Muscle layer of duodenum (tissue), 2 donors: ENCODE data around the gene TEX14.

ENCODE experiments used
- H3K27ac ChIP-seq: one replicate; pipeline ENCODE4 v1.7.0; 2013; ENCODE audit warnings: mild to moderate bottlenecking, low read length
- H3K27me3 ChIP-seq: one replicate; pipeline ENCODE4 v1.7.0; 2013; ENCODE audit warnings: low read depth, mild to moderate bottlenecking, control low read depth, low read length
- H3K36me3 ChIP-seq, 2 donors: one replicate each; pipeline ENCODE4 v1.7.0; 2013; ENCODE audit warnings: low read length in 2 of 2, control low read depth in 1 of 2, mild to moderate bottlenecking in 1 of 2; ENCODE audit not compliant: insufficient read depth in 2 of 2, control insufficient read depth in 1 of 2
- H3K4me1 ChIP-seq, 2 donors: one replicate each; pipeline ENCODE4 v1.7.0; 2013; ENCODE audit warnings: low read length in 2 of 2, mild to moderate bottlenecking in 2 of 2, control low read depth in 1 of 2, moderate library complexity in 1 of 2; ENCODE audit not compliant: insufficient read depth in 2 of 2, control insufficient read depth in 1 of 2
- H3K4me3 ChIP-seq, 2 donors: one replicate each; pipeline ENCODE4 v1.7.0; 2013; ENCODE audit warnings: low read length in 2 of 2, low read depth in 1 of 2, mild to moderate bottlenecking in 1 of 2
- H3K9me3 ChIP-seq, 2 donors: one replicate each; pipeline ENCODE4 v1.7.0; 2013; ENCODE audit warnings: low read length in 2 of 2, control low read depth in 1 of 2, mild to moderate bottlenecking in 1 of 2; ENCODE audit not compliant: control insufficient read depth in 1 of 2
- donor health status: healthy.

The TEX14 gene

DNA sequence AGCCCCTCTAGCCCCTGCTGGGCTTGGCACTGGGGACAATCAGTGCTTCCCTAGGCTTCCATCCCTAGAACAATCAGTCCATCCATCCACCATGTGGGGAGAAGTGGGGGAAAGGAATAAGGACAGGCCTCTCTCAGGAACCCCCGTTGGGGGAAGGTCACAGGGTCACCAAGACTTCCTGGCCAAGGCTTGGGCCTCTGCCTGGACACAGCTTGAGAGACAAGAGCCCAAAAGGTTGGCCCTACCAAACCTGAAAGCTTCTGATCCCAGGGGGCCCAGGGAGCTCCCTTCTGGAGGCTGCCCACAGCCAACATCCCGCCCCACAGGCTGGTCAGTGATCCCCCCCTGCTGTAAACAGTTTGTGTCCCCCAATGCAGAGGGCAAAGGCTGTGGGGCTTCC lies 161.2 kb downstream of the TEX14 start:
- Histone ChIP-seq H3K4me3 (peak overlapping the region in 1 of 2 donors; percentile 71), H3K9me3 (no peaks in the 10 kb centered on the region), H3K4me1 (peaks cover 0 to 18% of the 10 kb centered on the region in 2 donors), H3K36me3 (no peaks in the 10 kb centered on the region), H3K27me3 (no peaks in the 10 kb centered on the region), H3K27ac (no peak overlapping the region)

DNA sequence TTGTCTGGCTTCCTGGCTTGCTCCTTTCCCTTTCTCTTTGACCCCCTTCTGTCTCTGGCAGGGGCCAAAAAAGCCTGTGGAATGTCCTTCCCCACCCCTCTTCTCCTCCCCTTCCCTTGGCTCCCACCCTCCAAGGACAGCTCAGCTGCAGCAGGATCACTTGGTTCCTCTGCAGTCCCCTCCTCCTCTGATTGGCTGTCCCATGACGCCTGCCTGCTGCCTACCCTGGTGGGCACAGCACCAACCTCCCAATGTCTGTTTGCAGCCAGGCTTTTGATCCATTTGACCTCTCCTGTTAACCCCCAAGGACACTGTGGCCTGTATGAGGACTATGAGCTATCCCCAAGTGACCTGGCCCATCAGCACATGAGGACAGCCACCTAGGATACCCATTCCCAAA lies 162.6 kb downstream of the TEX14 start:
- H3K4me1 ChIP-seq, result peaks cover 0 to 18% of the 10 kb centered on the region in 2 donors
- no peaks in the 10 kb centered on the region for H3K9me3 ChIP-seq
- no peaks in the 10 kb centered on the region for H3K27me3 ChIP-seq
- H3K4me3 ChIP-seq, result no peak overlapping the region
- H3K36me3 ChIP-seq, result no peaks in the 10 kb centered on the region
- no peak overlapping the region for H3K27ac ChIP-seq

- Histone ChIP-seq H3K27me3 (no peaks in the 10 kb centered on the region), H3K27ac (no peak overlapping the region), H3K4me3 (no peak overlapping the region), H3K9me3 (no peaks in the 10 kb centered on the region), H3K4me1 (peaks cover 0 to 18% of the 10 kb centered on the region in 2 donors), H3K36me3 (no peaks in the 10 kb centered on the region)
Measured at GRCh38 chr17:58528443-58528842, 163.4 kb downstream of the TEX14 start.

GRCh38 chr17:58527949-58528348 lies 163.9 kb downstream of the TEX14 start:
- Histone ChIP-seq H3K27ac (no peak overlapping the region), H3K36me3 (no peaks in the 10 kb centered on the region), H3K4me3 (no peak overlapping the region), H3K27me3 (no peaks in the 10 kb centered on the region), H3K4me1 (peaks cover 0 to 18% of the 10 kb centered on the region in 2 donors), H3K9me3 (no peaks in the 10 kb centered on the region)

GRCh38 chr17:58527306-58527705 lies 164.5 kb downstream of the TEX14 start:
- Histone ChIP-seq H3K27ac (no peak overlapping the region), H3K27me3 (no peaks in the 10 kb centered on the region), H3K36me3 (no peaks in the 10 kb centered on the region), H3K4me3 (no peak overlapping the region), H3K9me3 (no peaks in the 10 kb centered on the region), H3K4me1 (peaks cover 0 to 13% of the 10 kb centered on the region in 2 donors)

- H3K36me3 ChIP-seq, result no peaks in the 10 kb centered on the region
- H3K4me3 ChIP-seq, result no peak overlapping the region
- H3K27ac ChIP-seq, result peak overlapping the region; percentile 54
- H3K4me1 ChIP-seq, result no peaks in the 10 kb centered on the region
- H3K27me3 ChIP-seq, result no peaks in the 10 kb centered on the region
- no peaks in the 10 kb centered on the region for H3K9me3 ChIP-seq
Measured at GRCh38 chr17:58525239-58525638, 166.6 kb downstream of the TEX14 start.

GRCh38 chr17:58521680-58522079 lies 170.2 kb downstream of the TEX14 start:
- Histone ChIP-seq H3K27me3 (no peaks in the 10 kb centered on the region), H3K4me3 (no peak overlapping the region), H3K27ac (no peak overlapping the region), H3K9me3 (no peaks in the 10 kb centered on the region), H3K36me3 (no peaks in the 10 kb centered on the region), H3K4me1 (peaks cover 7 to 8% of the 10 kb centered on the region in 2 donors)

DNA sequence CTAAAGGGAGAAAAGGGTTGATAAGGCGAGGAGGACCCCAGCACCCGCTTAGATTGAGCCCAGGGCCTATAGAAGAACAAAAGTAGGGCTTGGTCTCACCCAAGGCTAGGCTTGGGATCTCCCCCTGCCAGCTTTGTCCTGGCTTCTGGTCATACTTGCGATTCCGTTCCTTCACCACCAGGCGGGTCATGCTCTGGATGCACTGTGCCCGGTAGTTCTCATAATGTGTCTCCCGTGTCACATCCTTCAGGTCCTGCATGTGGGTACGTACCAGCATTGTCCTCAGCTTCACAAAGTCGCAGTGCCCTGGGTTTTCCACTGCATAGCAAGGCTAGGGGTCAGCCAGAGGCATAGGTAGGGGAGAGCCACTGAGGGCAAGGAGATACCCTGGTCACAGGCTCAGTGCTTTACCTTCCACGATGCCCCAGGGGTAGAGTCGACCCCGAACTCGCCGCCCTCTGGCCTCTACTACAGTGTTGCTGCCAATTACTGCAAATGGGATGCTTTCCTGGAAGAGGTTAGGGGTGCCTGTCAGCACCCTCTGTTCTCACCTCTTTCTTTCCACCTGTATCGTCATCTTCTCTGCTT lies 170.9 kb downstream of the TEX14 start:
- no peak overlapping the region for H3K27ac ChIP-seq
- H3K36me3 ChIP-seq, result no peaks in the 10 kb centered on the region
- no peak overlapping the region for H3K4me3 ChIP-seq
- no peaks in the 10 kb centered on the region for H3K9me3 ChIP-seq
- H3K27me3 ChIP-seq, result no peaks in the 10 kb centered on the region
- H3K4me1 ChIP-seq, result peaks cover 9 to 15% of the 10 kb centered on the region in 2 donors

DNA sequence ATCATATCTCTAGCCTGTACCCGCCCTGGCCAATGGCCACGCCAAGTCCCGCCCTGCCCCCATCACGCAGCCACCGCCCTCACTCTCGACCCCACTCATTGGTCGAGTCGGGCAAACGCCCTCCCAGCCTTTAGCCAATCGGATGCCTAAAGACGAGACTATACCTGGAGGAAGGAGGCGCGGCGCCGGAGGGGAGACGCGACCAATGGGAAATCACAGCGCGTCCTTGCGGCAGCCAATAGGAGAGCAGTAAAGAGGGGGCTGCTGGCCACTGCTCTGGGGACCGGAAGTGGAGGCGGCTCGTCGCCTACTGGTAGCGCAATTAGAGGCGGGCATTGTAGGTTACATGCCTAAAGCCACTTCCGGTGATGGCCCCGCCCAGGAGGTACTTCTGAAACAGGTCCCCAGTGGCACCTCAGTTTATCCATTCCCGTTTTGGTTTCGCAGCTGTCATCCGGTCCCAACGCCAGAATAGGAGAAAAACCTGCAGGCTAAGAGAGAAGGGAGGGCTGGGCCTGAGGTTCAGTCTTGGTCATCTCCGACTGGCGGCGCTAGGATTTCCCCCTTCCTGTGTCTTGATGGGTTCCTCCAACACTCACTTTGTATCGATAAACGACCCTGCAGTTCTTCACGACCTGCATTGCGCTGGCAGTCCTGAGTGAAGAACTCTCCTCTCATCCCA lies 173.8 kb downstream of the TEX14 start:
- Histone ChIP-seq H3K4me1 (peaks cover 20 to 36% of the 10 kb centered on the region in 2 donors), H3K27me3 (no peaks in the 10 kb centered on the region), H3K4me3 (peak overlapping the region; percentile 87 to 97), H3K27ac (peak overlapping the region; percentile 98), H3K36me3 (no peaks in the 10 kb centered on the region), H3K9me3 (no peaks in the 10 kb centered on the region)

DNA sequence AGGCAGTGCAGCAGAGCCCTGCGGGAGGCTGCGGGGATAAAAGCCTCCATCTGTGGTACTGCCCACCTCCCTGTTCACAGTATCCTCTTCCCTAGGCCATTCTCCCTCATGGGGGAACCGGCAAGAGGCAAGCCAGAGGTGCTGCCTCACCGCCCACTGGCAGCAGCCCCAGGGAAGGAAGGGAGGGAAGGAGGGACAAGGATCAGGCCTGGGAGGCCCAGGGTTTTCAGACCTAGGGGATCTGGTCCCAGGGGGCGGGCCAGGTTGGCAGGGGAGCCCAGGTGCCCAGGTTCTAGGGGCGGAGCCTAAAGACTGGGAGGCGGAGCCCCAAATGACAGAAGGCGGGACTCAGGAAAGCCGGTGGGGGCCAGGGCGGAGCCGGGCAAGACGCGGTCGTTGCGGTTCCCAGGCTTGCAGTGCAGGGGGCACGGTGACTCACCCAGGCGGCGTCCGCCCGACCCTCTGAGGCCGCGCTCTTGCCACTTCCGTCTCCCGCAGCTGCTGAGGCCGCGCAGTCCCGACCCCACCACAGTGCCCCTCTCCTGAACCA lies 174.4 kb downstream of the TEX14 start:
- Histone ChIP-seq H3K27me3 (no peaks in the 10 kb centered on the region), H3K36me3 (peaks cover 3 to 4% of the 10 kb centered on the region in 2 donors), H3K9me3 (no peaks in the 10 kb centered on the region), H3K4me1 (peaks cover 20 to 36% of the 10 kb centered on the region in 2 donors), H3K4me3 (peak overlapping the region; percentile 82 to 87), H3K27ac (peak overlapping the region; percentile 96)

DNA sequence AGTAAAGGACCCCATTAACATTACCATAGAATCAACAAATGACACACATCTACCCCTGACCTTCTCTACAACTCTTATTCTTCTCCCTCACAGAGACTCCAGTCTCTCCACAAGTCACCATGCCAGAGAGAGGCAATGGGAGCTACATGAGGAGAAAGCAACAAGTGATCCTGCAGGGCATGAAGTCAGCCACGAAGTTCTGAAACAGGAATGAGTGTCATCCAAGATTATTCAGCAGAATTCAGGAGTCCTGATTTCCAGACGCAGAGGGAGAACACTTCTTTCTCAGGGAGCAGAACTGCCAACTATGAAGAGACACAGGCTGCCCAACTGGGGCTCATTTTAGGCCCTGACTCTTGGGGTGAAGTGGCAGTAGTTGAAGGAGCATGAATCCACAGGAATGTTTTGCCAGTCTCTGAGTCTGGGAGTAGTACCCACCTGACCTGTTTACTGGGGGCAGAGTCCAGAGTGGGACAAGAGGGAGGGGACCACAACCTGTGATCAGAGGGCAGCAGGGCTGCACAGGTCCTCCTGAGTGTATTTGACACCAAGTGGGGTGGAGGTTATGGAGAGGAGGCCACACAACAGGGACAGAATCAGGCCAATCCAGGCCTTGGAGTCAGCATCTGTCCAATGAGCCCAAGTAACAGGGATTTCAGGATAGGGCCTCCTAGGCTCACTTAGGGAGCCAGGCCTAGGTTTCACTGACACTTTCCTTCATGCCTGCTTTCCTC lies 175.0 kb downstream of the TEX14 start:
- peak overlapping the region; percentile 96 for H3K27ac ChIP-seq
- H3K36me3 ChIP-seq, result peaks cover 6 to 7% of the 10 kb centered on the region in 2 donors
- peaks cover 20 to 36% of the 10 kb centered on the region in 2 donors for H3K4me1 ChIP-seq
- H3K27me3 ChIP-seq, result no peaks in the 10 kb centered on the region
- no peaks in the 10 kb centered on the region for H3K9me3 ChIP-seq
- peak overlapping the region; percentile 82 to 87 for H3K4me3 ChIP-seq
